Activated CD4-positive, alpha-beta T cell treated with anti-CD3 and anti-CD28 coated beads, Interleukin-10, Interleukin-2, amounts not matched to agents 100 ng/mL and 50 ng/mL, durations not matched to agents 16 hours and 8 hours (primary cell): ENCODE data around the gene KMT5B.

Source experiments
- DNase-seq: peaks from one replicate; pipeline ENCODE4 v3.0.0-alpha.2; 2020

KMT5B gene

DNA sequence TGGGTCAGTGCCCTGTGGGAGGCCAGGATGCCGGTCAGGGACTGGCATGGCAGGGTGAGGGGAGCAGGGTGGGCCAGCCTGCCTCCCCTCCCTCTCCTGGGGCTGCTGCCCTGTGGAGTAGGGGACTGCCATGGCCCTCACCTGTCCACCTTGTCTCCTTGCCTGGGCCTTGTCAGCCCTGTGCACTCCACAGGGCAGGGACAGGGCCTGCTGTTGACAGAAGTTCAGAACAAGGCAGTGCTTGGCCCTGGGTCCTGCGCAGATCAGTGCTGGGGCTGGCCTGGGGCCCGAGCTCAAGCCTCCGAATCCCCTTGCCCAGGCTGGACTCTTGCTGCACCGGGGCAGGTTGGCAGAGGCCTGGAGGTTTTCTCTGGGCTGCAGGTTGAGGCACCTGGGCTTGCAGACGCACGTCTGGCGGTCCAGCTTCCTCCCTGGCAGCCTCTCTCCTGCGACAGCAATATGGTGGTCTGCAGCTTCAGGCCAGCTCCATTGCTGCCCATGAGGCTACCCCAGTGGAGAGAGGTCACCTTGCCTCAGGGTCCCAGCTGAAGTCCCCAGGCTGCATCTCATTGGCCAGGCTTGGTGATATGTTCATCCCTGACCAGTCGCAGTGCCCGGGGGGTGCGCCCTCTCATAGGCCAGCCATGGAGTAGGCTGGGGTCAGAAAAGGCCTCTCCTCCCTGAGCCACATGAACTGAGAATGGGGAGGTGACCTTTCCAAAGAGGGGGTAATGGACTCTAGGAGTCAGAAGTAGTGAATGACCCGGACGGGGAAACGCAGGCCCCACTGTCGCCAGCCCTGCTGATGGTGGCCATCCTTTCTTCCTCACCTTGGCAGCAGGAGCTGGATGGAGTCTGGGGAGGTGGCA lies 70.4 kb downstream of the KMT5B start:
- DNase-seq = no peak

- peak; percentile 66 for DNase-seq
Observed at GRCh38 chr11:68142028-68142412, 71.1 kb downstream of the KMT5B start.

DNA sequence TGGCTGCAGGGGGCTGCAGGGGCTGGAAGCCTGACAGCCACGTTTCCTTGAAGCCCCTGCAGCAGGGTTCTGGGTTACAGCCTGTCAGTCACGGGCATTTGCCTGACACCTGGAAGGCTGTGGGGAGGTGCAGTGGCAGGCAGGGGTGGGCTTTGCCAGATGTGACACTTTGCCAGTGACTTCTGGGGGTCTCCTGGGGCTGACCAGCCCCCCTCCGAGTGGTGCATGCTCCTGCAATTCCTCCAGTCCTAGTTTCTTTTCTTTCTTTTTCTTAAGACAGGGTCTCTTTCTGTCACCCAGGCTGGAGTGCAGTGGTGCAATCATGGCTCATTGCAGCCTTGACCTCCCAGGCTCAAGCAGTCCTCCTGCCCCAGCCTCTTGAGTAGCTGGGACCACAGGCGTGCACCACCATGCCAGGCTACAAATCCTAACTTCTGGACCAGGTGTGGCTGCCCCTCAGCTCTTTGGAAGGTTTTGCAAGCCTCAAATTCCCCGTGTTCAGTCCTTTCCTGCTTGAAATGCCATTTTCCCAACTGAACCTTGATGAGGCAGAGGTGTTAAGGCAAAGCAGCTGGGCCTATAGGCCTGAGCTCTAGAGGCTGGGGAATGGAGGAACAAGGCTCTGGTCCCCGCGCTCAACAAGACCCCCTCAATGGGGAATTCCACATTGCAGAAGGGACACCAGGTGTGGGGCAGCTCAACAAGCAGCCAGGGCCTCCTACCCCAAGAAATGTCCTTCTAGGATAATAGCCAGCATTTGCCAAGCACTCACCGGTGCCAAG lies 71.7 kb downstream of the KMT5B start:
- DNase-seq = no peak

DNA sequence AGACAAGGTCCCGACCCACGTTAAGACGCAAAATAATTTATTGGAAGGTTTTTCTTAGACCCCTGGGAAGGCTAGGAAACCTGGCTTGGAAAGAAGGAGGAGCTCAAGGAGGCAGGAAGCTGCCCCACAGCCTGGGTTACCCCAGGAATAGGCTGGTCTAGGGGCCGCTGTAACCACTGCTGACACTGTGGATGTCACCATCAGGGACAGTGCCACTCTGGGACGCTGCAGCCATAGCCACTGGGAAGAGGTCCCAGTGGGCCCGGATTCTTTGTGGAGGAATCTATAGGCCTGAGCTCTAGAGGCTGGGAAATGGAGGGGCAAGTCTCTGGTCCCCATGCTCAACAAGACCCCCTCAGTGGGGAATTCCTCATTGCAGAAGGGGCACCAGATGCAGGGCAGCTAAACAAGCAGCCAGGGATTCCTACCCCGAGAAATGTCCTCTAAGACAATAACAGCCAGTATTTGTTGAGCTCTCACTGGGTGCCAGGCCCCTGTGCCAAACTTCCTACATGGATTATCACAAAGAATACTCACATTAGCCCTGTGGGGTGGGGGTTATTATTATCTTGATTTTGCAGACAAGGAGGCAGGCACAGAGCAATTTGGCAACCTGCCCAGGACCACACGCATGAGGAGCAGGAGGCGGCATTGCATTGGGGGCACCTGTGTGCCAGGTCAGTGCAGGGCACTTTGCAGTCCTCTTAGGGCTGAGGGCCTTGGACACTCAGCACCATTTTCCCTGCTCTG lies 72.4 kb downstream of the KMT5B start:
- DNase-seq = no peak

- DNase-seq = no peak
Observed at GRCh38 chr11:68138237-68138636, 74.9 kb downstream of the KMT5B start.

GRCh38 chr11:68137833-68138232 lies 75.3 kb downstream of the KMT5B start:
- DNase-seq = no peak

GRCh38 chr11:68136866-68137265 lies 76.2 kb downstream of the KMT5B start:
- no peak for DNase-seq

GRCh38 chr11:68135161-68135560 lies 77.9 kb downstream of the KMT5B start:
- no peak for DNase-seq

DNA sequence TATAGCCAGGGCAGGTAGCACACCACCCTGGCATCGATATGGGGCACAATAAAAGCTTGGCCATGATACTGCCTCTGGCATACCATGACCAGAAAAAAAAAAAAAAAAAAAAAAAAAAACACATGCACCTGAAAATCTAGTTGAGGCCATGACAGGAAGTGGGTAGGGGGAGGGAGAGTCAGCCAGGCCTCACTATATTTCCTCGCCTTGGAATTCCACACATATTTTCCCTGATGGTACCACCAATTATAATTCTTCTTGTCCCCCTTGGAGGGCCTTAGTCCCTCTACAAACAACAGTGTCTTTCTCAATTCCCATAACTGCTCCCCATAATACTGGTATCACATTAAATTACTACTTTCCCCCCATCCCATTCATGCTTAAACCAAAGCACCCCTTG lies 79.3 kb downstream of the KMT5B start:
- DNase-seq = no peak

- no peak for DNase-seq
Observed at GRCh38 chr11:68130121-68130520, 83.0 kb downstream of the KMT5B start.

DNA sequence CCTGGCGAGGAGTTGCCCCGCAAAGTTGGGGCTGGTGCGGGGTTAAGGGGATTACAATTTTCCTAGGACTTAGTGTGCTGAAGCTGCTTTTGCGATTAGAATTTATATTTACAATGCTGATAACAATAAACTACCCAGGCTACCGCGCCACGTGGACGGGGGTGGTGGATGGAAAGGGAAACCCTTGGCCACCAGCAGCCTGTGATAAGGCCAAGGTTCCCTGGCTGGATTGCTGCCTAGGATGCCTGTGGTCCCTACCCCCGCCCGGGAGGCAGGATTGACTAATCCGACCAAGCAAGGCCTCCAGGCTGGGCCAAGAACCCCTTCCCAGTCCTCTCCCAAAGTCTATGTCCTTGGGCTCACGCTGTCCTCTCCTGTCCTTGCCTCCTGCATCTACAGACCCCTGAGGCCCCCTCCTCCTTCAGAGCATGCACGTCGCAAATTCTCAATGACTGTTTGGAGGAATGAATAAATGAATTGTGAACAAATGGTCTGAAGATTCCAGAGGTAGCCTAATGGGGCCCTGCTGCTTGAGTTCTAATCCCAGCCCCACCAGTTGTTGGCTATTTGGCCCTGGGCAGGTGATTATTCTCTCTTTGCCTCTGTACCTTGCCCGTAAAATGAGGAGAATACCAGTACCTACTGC lies 84.3 kb downstream of the KMT5B start:
- no peak for DNase-seq

DNA sequence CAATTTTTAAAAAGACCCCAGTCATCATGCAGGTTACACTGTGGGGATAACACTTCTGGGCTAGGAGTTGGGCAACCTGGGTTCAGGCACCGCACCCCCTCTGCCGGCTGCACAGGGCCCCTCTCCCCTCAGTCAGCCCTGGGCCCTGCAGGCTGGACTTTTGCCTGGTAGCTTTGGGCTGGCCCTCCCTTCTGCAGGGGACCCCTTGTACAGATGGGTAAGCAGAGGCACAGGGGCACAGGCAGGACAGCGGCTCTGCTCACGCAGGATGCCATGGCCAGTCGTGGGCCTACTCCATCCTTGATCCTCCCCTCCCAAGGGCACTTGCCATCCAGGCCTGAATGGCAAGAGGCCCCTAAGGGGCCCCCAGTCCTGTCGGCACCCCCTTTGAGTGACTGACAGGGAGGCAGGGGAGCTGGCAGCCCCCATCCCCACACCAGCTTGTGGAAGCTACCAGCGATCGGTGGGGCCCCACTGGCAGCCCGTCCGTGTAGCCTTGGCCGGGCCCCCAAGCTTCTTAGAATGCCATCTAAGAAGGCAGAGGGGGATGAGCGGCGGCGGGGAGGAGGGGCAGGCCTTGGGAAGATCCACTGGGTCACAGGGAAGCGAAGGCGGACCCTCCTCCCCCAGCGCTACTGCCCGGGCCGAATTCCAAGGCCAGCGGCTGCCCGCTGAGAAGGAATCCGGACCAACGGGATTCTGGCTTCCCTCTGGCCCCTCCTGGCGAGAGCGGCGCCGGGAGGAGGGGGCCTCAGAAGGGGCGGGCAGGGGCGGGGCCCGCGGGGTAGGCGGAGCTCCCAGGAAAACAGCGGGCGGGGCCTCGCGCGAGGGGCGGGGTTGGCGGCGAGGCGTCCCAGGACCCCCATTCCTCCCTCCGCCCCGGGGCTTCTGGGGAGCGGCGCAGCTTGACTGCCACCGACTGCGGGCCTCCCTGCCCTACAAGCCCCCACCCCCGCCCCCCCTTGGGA lies 85.1 kb downstream of the KMT5B start:
- DNase-seq = no peak

GRCh38 chr11:68125164-68125563 lies 87.9 kb downstream of the KMT5B start:
- no peak for DNase-seq

DNA sequence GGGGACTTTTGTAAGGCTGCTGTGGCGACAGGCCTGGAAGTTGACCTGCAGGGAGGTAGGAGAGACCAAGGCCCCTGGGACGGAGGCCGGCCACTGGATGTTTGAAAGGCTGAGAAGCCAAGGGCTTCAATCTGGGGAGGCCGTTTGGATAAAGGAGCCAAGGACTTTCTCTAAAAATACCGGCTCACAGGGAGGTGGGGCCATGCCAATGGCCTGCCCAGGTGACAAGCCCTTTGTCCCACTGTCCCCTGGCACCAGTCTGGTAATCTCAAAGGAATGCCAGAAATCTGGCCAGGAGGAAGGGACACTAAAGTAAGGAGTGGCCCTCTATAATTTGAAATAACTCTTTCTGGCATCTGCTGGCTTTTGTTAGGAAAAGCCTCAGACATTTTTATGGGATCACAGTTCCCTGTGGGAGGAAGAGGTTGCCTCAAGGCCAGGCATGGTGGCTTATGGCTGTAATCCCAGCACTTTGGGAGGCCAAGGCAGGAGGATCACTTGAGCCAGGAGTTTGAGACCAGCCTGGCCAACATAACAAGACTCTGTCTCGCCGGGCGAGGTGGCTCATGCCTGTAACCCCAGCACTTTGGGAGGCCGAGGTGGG lies 90.1 kb downstream of the KMT5B start:
- DNase-seq = no peak

- DNase-seq = peak; percentile 93
Observed at GRCh38 chr11:68121067-68121899, 91.8 kb downstream of the KMT5B start, which contains the start of gene CHKA. TSS of gene CHKA (minus strand) at chr11:68121388. CDS start at chr11:68121177, 211 bp downstream.

DNA sequence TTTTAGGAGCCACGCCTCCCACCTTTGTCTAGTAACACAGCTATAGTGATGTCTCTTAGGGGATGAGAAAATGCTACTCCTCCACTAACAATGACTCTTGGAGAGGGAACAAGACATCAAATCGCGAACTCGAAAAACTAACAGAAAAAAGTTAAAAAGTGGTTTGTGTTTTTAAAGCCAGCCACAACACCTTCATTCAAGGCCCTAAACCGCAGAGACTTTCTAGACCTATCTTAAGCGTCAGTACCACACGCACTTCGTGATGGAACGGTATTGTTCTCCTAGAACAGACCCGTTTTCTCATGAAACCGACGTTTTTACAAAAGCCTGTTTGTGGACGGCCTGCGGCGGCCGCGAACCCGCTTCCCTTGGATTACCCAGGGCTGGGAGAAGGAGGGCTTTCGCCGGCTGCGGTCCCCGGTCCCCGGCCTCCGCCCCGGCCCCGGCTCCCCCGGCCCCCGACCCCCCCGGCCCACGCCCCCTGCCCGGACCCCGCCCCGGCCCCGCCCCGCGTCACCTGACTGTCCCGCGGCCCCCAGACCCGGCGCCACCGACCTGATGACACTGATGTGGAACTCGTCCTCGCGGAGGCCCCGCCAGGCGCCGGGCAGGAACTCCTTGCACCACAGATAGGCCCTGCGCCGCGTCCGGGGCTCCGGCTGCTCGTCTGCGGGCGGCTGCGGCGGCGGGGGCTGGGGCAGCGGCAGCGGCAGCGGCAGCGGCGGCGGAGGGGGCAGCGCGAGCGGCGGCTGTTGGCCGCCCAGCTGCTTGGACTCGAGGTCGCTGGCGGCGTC lies 92.6 kb downstream of the KMT5B start:
- peak; percentile 39 for DNase-seq

DNA sequence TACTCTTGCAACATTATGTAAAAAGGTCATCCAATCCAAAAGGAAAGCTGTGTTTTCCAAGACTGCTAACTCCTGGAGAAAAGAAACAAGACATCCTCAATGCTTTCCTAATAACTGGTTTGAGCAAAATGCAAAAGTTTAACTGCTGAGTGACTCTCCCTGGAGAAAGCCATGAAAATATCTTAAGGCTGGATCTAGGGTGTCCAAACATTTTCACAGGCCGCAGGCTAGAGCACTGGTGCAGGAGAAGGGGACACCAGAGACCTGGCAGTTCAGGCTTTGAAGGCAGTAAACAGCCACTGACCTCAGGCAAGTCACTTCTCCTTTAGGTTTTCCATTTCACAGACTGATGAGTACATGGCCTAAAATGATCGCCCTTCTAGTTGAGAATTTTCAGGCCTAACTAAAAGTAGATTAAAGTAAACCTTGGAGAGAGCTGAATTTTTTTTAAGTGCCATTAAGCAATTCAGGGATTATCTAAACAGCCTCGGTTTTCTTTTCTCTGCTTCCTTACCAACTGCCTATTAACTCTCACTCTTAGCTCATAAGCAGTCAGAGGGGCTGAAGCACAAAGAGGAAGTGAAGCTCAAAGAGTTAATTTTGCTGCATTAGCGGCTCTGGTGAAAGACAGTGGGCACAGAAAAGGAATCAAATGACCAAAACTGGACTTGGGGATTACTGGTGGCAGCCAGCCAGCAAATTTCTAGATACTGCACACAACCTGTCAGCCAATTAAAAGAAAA lies 94.2 kb downstream of the KMT5B start:
- DNase-seq = no peak

- no peak for DNase-seq
Observed at GRCh38 chr11:68117853-68118470, 95.1 kb downstream of the KMT5B start.
